HUES48 (cell line): ENCODE data around the gene RTP2.
A peak's percentile ranks its signal among the peaks of the same experiment; 100 is the strongest.

Experiments
- H3K27ac ChIP-seq: one replicate; pipeline ENCODE4 v1.7.0; 2013; ENCODE audit warnings: low read depth, low read length, inconsistent platforms
- H3K27me3 ChIP-seq: 2 replicates; pipeline ENCODE4 v1.6.1; 2013; ENCODE audit warnings: mild to moderate bottlenecking, low read length; ENCODE audit not compliant: control insufficient read depth, insufficient read depth
- H3K36me3 ChIP-seq: 2 replicates; pipeline ENCODE4 v1.6.1; 2013; ENCODE audit warnings: low read length; ENCODE audit not compliant: control insufficient read depth, insufficient read depth
- H3K4me1 ChIP-seq: 2 replicates; pipeline ENCODE4 v1.6.1; 2013; ENCODE audit warnings: mild to moderate bottlenecking, low read length; ENCODE audit not compliant: control insufficient read depth, insufficient read depth
- H3K4me3 ChIP-seq: 2 replicates; pipeline ENCODE4 v1.5.1; 2013; ENCODE audit warnings: mild to moderate bottlenecking, low read depth, low read length
- H3K9ac ChIP-seq: 2 replicates; pipeline ENCODE4 v1.6.1; 2013; ENCODE audit warnings: mild to moderate bottlenecking, low read depth, low read length, moderate library complexity
- H3K9me3 ChIP-seq: 2 replicates; pipeline ENCODE4 v1.6.1; 2013; ENCODE audit warnings: low read length; ENCODE audit not compliant: control insufficient read depth, insufficient read depth

RTP2 gene

DNA sequence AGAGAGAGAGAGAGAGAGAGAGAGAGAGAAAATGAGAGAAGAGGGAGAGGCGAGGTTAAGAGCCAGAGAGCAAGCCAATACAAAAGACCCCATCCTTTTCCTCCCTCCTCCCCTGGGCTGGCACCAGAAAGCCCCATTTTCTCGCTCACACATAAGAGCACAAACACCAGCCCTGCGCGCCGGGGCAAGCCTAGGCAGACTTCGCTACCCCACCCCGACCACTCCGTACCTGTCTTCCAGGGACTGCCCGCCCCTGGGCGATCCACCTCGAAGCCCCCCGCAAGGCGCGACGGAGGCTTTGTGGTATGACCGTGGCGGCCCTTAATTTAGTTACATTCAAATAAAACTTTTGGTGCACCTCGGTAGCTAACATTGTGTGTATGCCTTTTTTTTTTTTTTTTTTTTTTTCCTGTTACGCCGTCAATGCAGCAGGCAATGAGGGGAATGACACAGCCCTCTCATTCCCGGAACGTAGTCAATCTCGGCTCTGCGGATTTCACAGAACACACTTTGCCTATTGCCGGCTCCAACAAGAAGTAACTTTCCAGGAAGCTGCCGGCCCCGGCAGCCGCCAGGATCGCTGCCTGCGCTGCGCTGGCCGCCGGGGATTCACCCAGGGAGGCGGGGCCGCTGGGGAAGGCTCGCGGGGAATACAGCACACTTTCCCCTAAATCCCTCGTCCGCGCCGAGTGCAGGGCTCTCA is 35.2 kb upstream of the RTP2 start:
- H3K27ac ChIP-seq: peak overlapping the region; percentile 7
- peaks cover 35% of the 10 kb centered on the region for H3K27me3 ChIP-seq
- peak overlapping the region; percentile 76 for H3K9ac ChIP-seq
- H3K4me1 ChIP-seq: peaks cover 29% of the 10 kb centered on the region
- peaks cover 9% of the 10 kb centered on the region for H3K36me3 ChIP-seq
- H3K9me3 ChIP-seq: no peaks in the 10 kb centered on the region
- H3K4me3 ChIP-seq: peak overlapping the region; percentile 86

DNA sequence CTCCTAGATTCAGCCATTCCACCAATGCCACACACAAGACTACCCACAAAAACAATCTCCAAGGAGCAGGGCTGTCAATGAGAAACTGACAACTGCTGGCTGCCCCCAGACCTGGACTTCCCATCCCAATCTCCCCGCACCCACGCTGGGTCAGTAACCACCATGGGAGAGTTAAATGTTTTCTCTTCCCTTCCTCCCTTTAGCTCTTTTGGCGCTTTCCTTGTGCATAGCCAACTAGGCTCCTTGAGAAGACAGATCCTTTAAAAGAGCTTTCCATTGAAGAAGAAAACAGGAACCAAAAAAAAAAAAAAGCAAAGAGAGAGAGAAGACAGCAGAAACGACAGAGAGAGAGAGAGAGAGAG is 34.6 kb upstream of the RTP2 start:
- H3K4me1 ChIP-seq: peaks cover 25% of the 10 kb centered on the region
- peak overlapping the region; percentile 86 for H3K4me3 ChIP-seq
- H3K27me3 ChIP-seq: peaks cover 31% of the 10 kb centered on the region
- H3K27ac ChIP-seq: no peak overlapping the region
- peaks cover 15% of the 10 kb centered on the region for H3K36me3 ChIP-seq
- no peak overlapping the region for H3K9ac ChIP-seq
- no peaks in the 10 kb centered on the region for H3K9me3 ChIP-seq

DNA sequence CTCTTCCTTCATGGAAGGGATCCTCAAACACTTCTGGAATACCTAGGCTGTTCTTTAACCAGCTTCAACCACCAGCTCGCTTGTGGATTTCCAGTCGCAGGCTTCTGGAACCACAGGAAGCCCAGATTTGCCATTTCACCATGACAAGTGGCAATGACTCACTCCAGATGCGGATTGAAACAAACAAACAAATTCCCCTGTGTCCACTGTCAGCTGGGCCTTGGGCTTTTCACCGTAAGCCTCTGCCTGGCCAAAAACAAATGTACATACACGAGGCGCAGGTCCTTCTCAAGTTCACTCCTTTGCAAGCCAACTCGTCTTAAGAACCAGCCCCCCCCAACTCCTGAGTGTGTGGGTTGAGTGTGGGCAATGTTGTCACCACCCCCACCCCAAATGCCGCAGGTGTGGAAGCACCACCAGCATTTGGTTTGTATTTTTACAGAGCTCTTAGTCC is 34.1 kb upstream of the RTP2 start:
- peak overlapping the region; percentile 61 for H3K27ac ChIP-seq
- H3K4me3 ChIP-seq: peak overlapping the region; percentile 86; the same call in 1 of the 2 replicates
- peaks cover 20% of the 10 kb centered on the region for H3K36me3 ChIP-seq
- no peaks in the 10 kb centered on the region for H3K9me3 ChIP-seq
- peaks cover 25% of the 10 kb centered on the region for H3K4me1 ChIP-seq
- peaks cover 27% of the 10 kb centered on the region for H3K27me3 ChIP-seq
- H3K9ac ChIP-seq: no peak overlapping the region

DNA sequence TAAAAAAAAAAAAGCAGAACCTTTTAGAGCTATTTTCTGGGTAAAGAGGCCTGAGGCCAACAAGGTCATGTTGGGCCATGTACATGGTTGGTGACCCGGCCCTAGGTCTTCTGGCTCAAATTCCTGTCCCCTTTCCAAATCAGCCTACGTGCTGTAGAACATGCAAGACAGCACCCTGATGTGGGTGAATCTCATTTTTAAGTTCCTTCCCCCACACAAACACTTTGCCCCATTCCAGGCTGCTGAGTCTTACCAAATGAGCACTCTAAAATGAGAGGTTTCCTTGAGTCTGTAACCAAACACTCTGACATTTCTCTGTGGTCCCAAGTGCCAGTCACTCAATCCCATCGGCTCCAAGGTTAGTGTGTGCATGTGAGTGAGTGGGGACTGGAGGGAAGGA is 33.5 kb upstream of the RTP2 start:
- Histone ChIP-seq H3K9me3 (no peaks in the 10 kb centered on the region), H3K9ac (no peak overlapping the region), H3K4me3 (no peak overlapping the region), H3K4me1 (peaks cover 25% of the 10 kb centered on the region), H3K27me3 (peaks cover 23% of the 10 kb centered on the region), H3K27ac (peak overlapping the region; percentile 61), H3K36me3 (peaks cover 26% of the 10 kb centered on the region)

DNA sequence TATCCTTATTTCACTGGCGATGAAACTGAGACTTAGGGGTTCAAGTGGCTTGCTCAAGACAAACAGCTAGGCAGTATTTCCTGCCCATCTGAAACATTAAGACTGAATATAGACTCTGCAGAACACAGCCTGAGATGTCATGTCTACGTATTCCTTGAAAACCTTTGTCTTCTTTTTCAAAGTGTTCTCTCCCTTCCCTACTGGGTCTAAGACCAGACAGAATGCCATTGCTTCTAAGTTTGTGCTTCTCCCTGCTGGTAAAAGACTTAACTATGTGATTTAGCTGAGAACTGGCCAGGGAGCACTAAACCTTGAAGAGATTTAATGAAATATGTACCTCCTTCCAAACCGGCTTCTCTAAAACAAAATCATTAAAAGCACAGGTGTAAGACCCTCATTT is 33.0 kb upstream of the RTP2 start:
- Histone ChIP-seq H3K9me3 (no peaks in the 10 kb centered on the region), H3K27me3 (peaks cover 19% of the 10 kb centered on the region), H3K4me1 (peaks cover 21% of the 10 kb centered on the region), H3K36me3 (peaks cover 28% of the 10 kb centered on the region), H3K4me3 (no peak overlapping the region), H3K9ac (no peak overlapping the region), H3K27ac (no peak overlapping the region)

DNA sequence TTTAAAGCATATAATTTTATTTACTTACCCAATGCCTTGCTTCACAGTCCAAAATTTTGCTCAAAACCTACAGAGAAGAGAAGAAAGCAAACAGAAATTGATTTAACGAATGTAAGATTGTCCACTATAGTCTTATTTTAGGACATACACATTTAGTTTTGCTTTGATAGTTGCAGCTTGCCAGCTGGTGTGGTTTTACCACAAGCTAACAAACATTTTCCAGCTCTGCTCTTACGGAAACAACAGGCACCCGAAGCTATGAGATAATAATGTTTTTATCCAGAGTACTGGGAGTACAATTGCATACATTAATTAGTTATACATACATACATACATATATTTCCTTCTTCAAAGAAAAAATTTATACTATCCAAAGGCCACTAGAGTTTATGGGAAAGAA is 32.5 kb upstream of the RTP2 start:
- Histone ChIP-seq H3K4me1 (peaks cover 17% of the 10 kb centered on the region), H3K27me3 (peaks cover 17% of the 10 kb centered on the region), H3K9ac (no peak overlapping the region), H3K4me3 (no peak overlapping the region), H3K9me3 (no peaks in the 10 kb centered on the region), H3K36me3 (peaks cover 34% of the 10 kb centered on the region), H3K27ac (no peak overlapping the region)

DNA sequence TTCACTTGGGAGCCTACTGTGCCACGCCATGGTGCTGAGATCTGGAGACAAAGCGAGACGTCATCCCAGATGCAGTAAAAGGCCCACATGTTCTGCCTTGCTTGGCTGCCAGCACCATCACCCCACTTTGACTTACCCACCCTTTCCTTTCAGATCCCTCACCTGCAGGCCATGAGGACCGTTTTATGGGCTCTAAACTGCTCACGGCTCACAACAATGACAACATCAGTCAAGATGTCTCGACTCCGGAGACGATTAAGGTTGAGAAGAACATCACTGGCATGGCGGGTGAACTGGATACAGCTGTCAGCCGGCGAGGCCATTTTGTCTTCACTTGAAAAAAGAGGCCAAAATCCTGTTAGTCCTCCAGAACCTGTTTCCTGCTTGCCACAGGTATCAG is 31.0 kb upstream of the RTP2 start:
- no peak overlapping the region for H3K27ac ChIP-seq
- no peak overlapping the region for H3K4me3 ChIP-seq
- peaks cover 48% of the 10 kb centered on the region for H3K36me3 ChIP-seq

DNA sequence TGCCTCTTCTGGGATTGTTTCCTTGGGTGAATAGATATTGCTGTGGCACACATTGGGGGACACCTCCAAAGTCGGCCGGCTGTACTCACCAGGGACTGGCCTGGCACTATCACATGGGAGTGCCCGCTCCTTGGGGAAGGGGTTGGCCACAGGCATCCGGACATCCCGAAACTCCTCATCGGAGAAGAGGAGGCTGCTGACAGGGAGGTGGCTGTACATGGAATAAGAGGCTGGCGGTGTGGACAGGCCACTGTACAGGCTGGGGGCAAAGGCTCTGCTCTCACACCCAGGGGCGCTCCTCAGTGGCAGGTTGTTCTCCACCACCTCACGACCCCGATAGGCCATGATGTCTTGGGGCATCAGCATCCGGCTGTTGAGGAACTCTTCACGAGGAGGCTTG is 27.2 kb upstream of the RTP2 start:
- Histone ChIP-seq H3K27me3 (no peaks in the 10 kb centered on the region), H3K27ac (no peak overlapping the region), H3K9ac (no peak overlapping the region), H3K36me3 (peaks cover 81% of the 10 kb centered on the region), H3K4me3 (no peak overlapping the region), H3K9me3 (no peaks in the 10 kb centered on the region), H3K4me1 (no peaks in the 10 kb centered on the region)

More for the DNA sequence above, 31.0 kb upstream of the RTP2 start:
- Histone ChIP-seq H3K9ac (no peak overlapping the region), H3K27me3 (peaks cover 17% of the 10 kb centered on the region), H3K9me3 (no peaks in the 10 kb centered on the region), H3K4me1 (peaks cover 17% of the 10 kb centered on the region)

DNA sequence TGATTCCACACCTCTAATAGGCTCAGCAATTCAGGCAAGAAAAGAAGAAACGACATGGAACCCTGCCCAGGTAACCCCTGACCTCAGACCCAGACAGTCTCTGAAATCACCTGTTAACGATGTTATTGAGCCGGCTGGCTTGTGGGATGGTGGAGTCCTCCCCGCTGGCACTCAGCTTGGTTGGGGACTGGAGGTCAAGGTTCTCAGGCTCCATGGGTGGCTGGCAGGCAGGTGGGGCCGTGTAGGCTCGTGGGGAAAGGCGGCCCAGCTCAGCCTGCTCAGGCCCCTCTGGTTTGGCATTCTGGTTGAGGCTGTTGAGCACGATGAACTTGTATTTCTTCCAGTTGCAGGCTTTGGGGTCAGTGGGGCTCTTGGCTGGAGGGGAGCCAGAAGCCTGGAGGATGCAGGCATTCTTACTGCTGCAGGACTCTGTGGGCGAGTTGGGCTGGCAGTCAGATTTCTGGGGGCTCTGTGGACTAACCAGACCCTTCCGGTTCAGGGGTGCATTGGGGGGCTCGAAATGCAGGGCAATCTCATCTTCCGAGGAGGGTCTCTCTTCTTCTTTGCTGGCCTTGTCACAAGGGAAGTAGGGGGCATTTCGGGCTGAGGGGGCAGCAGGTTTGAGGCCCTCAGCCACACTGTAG is 26.7 kb upstream of the RTP2 start:
- Histone ChIP-seq H3K36me3 (peaks cover 86% of the 10 kb centered on the region), H3K27ac (no peak overlapping the region), H3K4me3 (no peak overlapping the region), H3K9me3 (no peaks in the 10 kb centered on the region), H3K9ac (no peak overlapping the region), H3K27me3 (no peaks in the 10 kb centered on the region), H3K4me1 (no peaks in the 10 kb centered on the region)

DNA sequence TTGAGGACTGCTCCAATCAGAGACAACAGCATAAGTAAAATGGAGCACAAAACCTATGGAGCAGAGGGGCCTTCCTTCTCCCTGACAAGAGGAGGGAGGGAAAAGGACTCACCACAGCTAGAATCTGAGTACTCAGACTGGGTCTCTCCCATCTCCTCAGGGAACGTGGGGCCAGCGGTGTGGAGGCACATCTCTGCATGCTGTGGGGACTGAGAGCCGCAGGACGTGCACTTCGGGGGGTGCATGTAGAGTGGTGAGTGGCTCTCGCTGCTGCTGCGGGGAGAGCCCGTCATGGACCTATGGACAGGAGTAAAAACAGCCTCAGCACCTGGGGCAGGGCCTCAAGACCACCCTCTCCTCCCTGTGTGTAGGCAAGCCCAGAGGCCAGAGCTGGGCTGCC is 25.9 kb upstream of the RTP2 start:
- H3K27ac ChIP-seq: no peak overlapping the region
- H3K9ac ChIP-seq: no peak overlapping the region
- H3K4me3 ChIP-seq: no peak overlapping the region
- H3K36me3 ChIP-seq: peaks cover 89% of the 10 kb centered on the region
- H3K4me1 ChIP-seq: no peaks in the 10 kb centered on the region
- no peaks in the 10 kb centered on the region for H3K27me3 ChIP-seq
- H3K9me3 ChIP-seq: no peaks in the 10 kb centered on the region

DNA sequence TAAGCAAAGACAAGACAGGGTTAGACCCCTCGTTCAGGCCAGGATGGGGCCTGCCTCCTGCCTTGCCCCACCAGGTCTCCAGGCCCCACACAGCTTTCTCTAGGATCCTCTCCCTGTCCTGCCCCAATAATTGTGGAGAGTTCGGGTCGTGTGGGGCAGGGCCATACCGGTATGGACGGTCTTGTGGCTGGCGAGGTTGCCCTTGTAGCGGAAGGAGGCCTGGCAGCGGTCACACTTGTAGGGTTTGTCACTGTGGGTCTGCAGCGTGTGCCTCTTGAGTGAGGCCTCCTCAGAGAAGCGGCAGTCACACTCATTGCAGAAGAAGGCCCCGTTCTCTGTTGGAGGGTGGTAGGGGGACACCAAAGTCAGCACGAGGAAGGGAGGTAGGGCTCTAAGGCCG is 24.2 kb upstream of the RTP2 start:
- Histone ChIP-seq H3K27ac (no peak overlapping the region), H3K9me3 (no peaks in the 10 kb centered on the region), H3K9ac (no peak overlapping the region), H3K36me3 (peaks cover 82% of the 10 kb centered on the region), H3K27me3 (no peaks in the 10 kb centered on the region), H3K4me1 (peaks cover 4% of the 10 kb centered on the region; the same call in 1 of the 2 replicates), H3K4me3 (no peak overlapping the region)
